ENCODE results near the gene ADGRF1.

ADGRF1 gene

GRCh38 chr6:47026679-47027078 is 15.5 kb downstream of the ADGRF1 start:
- H3K4me3 ChIP-seq (ENCODE audit: control insufficient read depth, low read depth, low read length): no peak overlapping the region
- no peak for TF ChIP-seq CTCF (conservative IDR thresholded peaks at IDR 0.05; ENCODE audit: control insufficient read depth, insufficient read depth, low read depth, low read length)
- no peak for DNase-seq (ENCODE audit: low read depth)

- no peak for DNase-seq (ENCODE audit: low read depth)
- H3K4me3 ChIP-seq (ENCODE audit: control insufficient read depth, low read depth, low read length): no peak overlapping the region
- TF ChIP-seq CTCF (conservative IDR thresholded peaks at IDR 0.05; ENCODE audit: control insufficient read depth, insufficient read depth, low read depth, low read length): no peak
These were observed 18.6 kb downstream of the ADGRF1 start for GRCh38 chr6:47023573-47023972.

GRCh38 chr6:47022191-47022590 is 19.9 kb downstream of the ADGRF1 start:
- no peak overlapping the region for H3K4me3 ChIP-seq (ENCODE audit: control insufficient read depth, low read depth, low read length)
- TF ChIP-seq CTCF (conservative IDR thresholded peaks at IDR 0.05; ENCODE audit: control insufficient read depth, insufficient read depth, low read depth, low read length): no peak
- DNase-seq (ENCODE audit: low read depth): no peak

GRCh38 chr6:47019941-47020340 is 22.2 kb downstream of the ADGRF1 start:
- no peak for DNase-seq (ENCODE audit: low read depth)
- TF ChIP-seq CTCF (conservative IDR thresholded peaks at IDR 0.05; ENCODE audit: control insufficient read depth, insufficient read depth, low read depth, low read length): no peak

GRCh38 chr6:47016909-47017308 is 25.2 kb downstream of the ADGRF1 start:
- no peak overlapping the region for H3K4me3 ChIP-seq (ENCODE audit: control insufficient read depth, low read depth, low read length)
- no peak for DNase-seq (ENCODE audit: low read depth)
- no peak for TF ChIP-seq CTCF (conservative IDR thresholded peaks at IDR 0.05; ENCODE audit: control insufficient read depth, insufficient read depth, low read depth, low read length)

More at GRCh38 chr6:47019941-47020340, 22.2 kb downstream of the ADGRF1 start:
- no peak overlapping the region for H3K4me3 ChIP-seq (ENCODE audit: control insufficient read depth, low read depth, low read length)

- no peak overlapping the region for H3K4me3 ChIP-seq (ENCODE audit: control insufficient read depth, low read depth, low read length)
- no peak for TF ChIP-seq CTCF (conservative IDR thresholded peaks at IDR 0.05; ENCODE audit: control insufficient read depth, insufficient read depth, low read depth, low read length)
- DNase-seq (ENCODE audit: low read depth): no peak
These were observed 25.9 kb downstream of the ADGRF1 start for GRCh38 chr6:47016261-47016660.

GRCh38 chr6:47014401-47014800 is 27.7 kb downstream of the ADGRF1 start:
- TF ChIP-seq CTCF (conservative IDR thresholded peaks at IDR 0.05; ENCODE audit: control insufficient read depth, insufficient read depth, low read depth, low read length): no peak
- no peak for DNase-seq (ENCODE audit: low read depth)
- H3K4me3 ChIP-seq (ENCODE audit: control insufficient read depth, low read depth, low read length): no peak overlapping the region

Measured in fibroblast of mammary gland (primary cell).